Memory B cell (primary cell): ENCODE measurements around the gene CDH26.
"Not testable (repeated sequence)": the region's sequence is repeated elsewhere in the genome, so short reads cannot be mapped to it uniquely, and the experiment has no call there.

Experiments used
- ATAC-seq: fragments of 150-1000 bp; cut with Tn5 transposase; 2 replicates; pipeline ENCODE4 v1.10.0; 2021; ENCODE audit warnings: low read depth, mild to moderate bottlenecking, moderate library complexity
- DNase-seq, 2 donors: peaks; one replicate each; pipeline ENCODE4 v3.0.0; 2022; ENCODE audit warnings: low spot score in 2 of 2
- H3K27ac Mint-ChIP-seq: one replicate; pipeline ENCODE4 v1.8.0; 2022; ENCODE audit warnings: mild to moderate bottlenecking, moderate library complexity, mixed read lengths
- H3K27me3 Mint-ChIP-seq: one replicate; pipeline ENCODE4 v1.8.0; 2022; ENCODE audit warnings: mixed read lengths
- H3K36me3 Mint-ChIP-seq: one replicate; pipeline ENCODE4 v1.8.0; 2022; ENCODE audit warnings: mild to moderate bottlenecking, mixed read lengths
- H3K4me1 Mint-ChIP-seq: one replicate; pipeline ENCODE4 v1.8.0; 2022; ENCODE audit warnings: mixed read lengths
- H3K4me3 Mint-ChIP-seq: one replicate; pipeline ENCODE4 v1.8.0; 2022; ENCODE audit warnings: mild to moderate bottlenecking, moderate library complexity, mixed read lengths
- H3K9me3 Mint-ChIP-seq: one replicate; pipeline ENCODE4 v1.8.0; 2022; ENCODE audit warnings: mixed read lengths

CDH26 gene

GRCh38 chr20:59948828-59949720 is 9.1 kb upstream of the CDH26 start:
- Mint-ChIP-seq H3K27me3 (no peaks in the 10 kb centered on the region), H3K36me3 (peaks cover 7% of the 10 kb centered on the region), H3K27ac (peak overlapping the region; percentile 56), H3K4me1 (peaks cover 4% of the 10 kb centered on the region), H3K4me3 (no peak overlapping the region), H3K9me3 (no peaks in the 10 kb centered on the region)
- DNase-seq (peak in 1 of 2 donors; percentile 33), ATAC-seq (peak; percentile 64)

DNA sequence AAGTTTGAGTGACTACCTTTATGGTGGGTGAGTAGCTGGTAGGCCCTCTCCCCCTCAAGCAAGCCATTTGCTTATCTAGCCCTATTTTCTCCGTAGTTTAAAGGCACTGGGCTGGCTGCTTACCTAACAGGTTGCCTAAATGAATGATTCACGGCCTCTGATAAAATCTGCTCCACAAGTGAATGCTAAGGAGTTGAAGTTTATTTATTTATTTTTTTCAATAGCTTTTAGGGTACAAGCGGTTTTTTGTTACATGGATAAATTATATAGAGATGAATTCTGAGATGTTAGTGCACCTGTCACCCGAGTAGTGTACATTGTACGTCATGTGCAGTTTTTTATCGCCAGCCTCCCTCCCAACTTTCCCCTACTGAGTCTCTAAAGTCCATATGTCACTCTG is 8.3 kb upstream of the CDH26 start:
- DNase-seq (no peak), ATAC-seq (no peak)
- Mint-ChIP-seq H3K4me1 (peaks cover 4% of the 10 kb centered on the region), H3K27me3 (no peaks in the 10 kb centered on the region), H3K36me3 (peaks cover 1% of the 10 kb centered on the region), H3K9me3 (no peaks in the 10 kb centered on the region), H3K4me3 (no peak overlapping the region), H3K27ac (no peak overlapping the region)

GRCh38 chr20:59954718-59955117 is 3.5 kb upstream of the CDH26 start:
- no peak for DNase-seq
- peaks cover 6% of the 10 kb centered on the region for H3K36me3 Mint-ChIP-seq
- no peaks in the 10 kb centered on the region for H3K9me3 Mint-ChIP-seq
- H3K27me3 Mint-ChIP-seq = no peaks in the 10 kb centered on the region
- no peak overlapping the region for H3K27ac Mint-ChIP-seq
- H3K4me1 Mint-ChIP-seq = no peaks in the 10 kb centered on the region
- H3K4me3 Mint-ChIP-seq = no peak overlapping the region
- no peak for ATAC-seq

- Mint-ChIP-seq H3K27ac (no peak overlapping the region), H3K27me3 (no peaks in the 10 kb centered on the region), H3K36me3 (peaks cover 6% of the 10 kb centered on the region), H3K9me3 (no peaks in the 10 kb centered on the region), H3K4me1 (no peaks in the 10 kb centered on the region), H3K4me3 (no peak overlapping the region)
- DNase-seq (no peak), ATAC-seq (no peak)
Measured at GRCh38 chr20:59955131-59955796, 3.0 kb upstream of the CDH26 start.

DNA sequence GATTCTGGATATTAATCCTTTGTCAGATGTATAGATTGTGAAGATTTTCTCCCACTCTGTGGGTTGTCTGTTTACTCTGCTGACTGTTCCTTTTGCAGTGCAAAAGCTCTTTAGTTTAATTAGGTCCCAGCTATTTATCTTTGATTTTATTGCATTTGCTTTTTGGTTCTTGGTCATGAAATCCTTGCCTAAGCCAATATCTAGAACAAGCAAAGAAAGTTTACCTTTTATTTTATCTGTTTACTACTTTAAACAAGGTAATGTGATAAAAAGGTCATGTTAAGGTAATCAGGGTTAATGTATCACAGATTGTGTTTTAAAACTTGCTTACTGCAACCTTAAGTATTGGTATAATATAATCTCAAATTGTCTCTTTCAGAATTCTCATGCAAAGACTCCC is 655 bp upstream of the CDH26 start:
- H3K4me1 Mint-ChIP-seq, H3K9me3 Mint-ChIP-seq, H3K27me3 Mint-ChIP-seq, ATAC-seq, H3K36me3 Mint-ChIP-seq, H3K27ac Mint-ChIP-seq, DNase-seq, H3K4me3 Mint-ChIP-seq: not testable (repeated sequence)

- no peaks in the 10 kb centered on the region for H3K4me1 Mint-ChIP-seq
Measured at GRCh38 chr20:59958626-59959025, 403 bp downstream of the CDH26 start.

GRCh38 chr20:59961423-59961822 is 3.2 kb downstream of the CDH26 start:
- no peak for ATAC-seq
- no peak overlapping the region for H3K27ac Mint-ChIP-seq
- DNase-seq = no peak
- H3K4me1 Mint-ChIP-seq = no peaks in the 10 kb centered on the region
- H3K4me3 Mint-ChIP-seq = no peak overlapping the region
- H3K36me3 Mint-ChIP-seq = peaks cover 6% of the 10 kb centered on the region
- H3K9me3 Mint-ChIP-seq = no peaks in the 10 kb centered on the region
- no peaks in the 10 kb centered on the region for H3K27me3 Mint-ChIP-seq

More at GRCh38 chr20:59958626-59959025, 403 bp downstream of the CDH26 start:
- DNase-seq (no peak), ATAC-seq (no peak)
- no peaks in the 10 kb centered on the region for H3K27me3 Mint-ChIP-seq
- H3K36me3 Mint-ChIP-seq = peaks cover 6% of the 10 kb centered on the region
- no peak overlapping the region for H3K27ac Mint-ChIP-seq
- H3K9me3 Mint-ChIP-seq = no peaks in the 10 kb centered on the region
- no peak overlapping the region for H3K4me3 Mint-ChIP-seq

DNA sequence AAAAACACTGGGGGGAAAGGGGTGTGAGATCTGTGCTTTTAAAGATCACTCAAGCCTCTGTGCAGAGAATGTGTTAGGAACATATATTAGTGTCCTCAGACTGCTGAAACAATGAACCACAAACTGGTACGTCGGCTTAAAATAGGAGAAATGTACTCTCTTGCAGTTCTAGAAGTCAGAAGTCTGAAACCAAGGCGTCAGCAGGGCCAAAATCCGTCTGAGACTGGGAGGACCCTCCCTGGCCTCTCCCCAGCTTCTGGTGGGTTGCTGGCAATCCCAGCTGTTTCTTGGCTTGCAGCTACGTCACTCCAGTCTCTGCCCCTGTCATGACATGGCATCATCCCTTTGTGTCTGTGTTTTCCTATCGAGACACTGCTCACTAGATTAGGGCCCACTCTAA is 3.9 kb downstream of the CDH26 start:
- ATAC-seq = no peak
- Mint-ChIP-seq H3K27me3 (no peaks in the 10 kb centered on the region), H3K4me1 (no peaks in the 10 kb centered on the region), H3K36me3 (peaks cover 6% of the 10 kb centered on the region), H3K9me3 (no peaks in the 10 kb centered on the region), H3K27ac (no peak overlapping the region), H3K4me3 (no peak overlapping the region)
- DNase-seq = no peak

GRCh38 chr20:59966428-59966827 is 8.2 kb downstream of the CDH26 start:
- no peak overlapping the region for H3K4me3 Mint-ChIP-seq
- no peaks in the 10 kb centered on the region for H3K9me3 Mint-ChIP-seq
- ATAC-seq = no peak
- no peaks in the 10 kb centered on the region for H3K27me3 Mint-ChIP-seq
- no peak for DNase-seq
- no peaks in the 10 kb centered on the region for H3K36me3 Mint-ChIP-seq
- no peak overlapping the region for H3K27ac Mint-ChIP-seq
- no peaks in the 10 kb centered on the region for H3K4me1 Mint-ChIP-seq

DNA sequence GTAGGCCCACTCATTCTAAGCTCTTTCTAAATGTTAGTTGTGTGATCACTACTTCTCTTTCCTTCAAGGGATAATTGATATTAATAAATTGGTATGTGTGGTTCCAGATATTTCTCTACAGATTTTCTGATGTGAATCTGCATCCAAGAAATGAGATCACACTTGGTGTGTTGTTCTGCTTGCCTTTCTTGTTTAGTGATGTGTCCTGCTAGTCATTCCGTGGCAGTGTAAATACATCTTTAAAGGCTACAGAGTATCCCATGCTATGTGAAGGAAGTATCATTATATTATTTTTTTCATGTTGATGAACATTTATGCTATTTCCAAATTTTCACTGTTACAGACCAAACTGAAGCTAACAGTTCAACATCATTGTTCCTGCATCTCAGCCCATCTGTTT is 13.2 kb downstream of the CDH26 start:
- H3K36me3 Mint-ChIP-seq = peaks cover 8% of the 10 kb centered on the region
- no peak for DNase-seq
- no peak overlapping the region for H3K27ac Mint-ChIP-seq
- no peak for ATAC-seq
- no peak overlapping the region for H3K4me3 Mint-ChIP-seq
- H3K9me3 Mint-ChIP-seq = no peaks in the 10 kb centered on the region
- H3K4me1 Mint-ChIP-seq = no peaks in the 10 kb centered on the region
- no peaks in the 10 kb centered on the region for H3K27me3 Mint-ChIP-seq

- H3K4me1 Mint-ChIP-seq = no peaks in the 10 kb centered on the region
Measured at GRCh38 chr20:59972037-59972801, 14.0 kb downstream of the CDH26 start.

DNA sequence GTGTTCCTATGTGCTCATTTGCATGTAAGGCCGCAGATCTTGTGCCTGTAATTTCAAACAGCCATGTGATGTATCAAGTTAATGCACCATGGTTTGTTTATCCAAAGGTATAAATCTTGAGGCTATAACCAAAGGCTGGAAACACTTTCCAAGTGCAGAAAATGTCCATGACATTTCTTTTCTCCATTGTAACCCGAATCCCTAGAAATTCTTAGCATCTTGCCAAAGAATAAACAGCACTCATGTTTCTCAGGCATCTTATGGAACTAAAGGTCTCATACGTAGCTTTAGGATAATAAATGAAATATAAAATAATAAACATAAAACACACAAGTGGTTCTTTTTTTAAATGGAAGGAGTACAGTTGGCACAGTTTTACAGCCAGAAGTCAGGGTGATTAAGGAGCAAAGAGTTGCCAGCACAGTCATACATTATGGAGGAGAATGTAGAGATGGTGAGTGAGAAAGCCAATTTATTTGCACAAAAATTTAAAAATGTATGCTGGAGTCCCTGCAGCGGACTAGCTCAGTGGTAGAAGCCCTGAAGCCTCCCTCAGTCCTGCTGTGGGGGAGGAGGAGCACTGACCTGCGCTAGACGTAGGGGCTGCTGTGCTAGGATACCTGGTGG is 18.0 kb downstream of the CDH26 start:
- ATAC-seq (no peak), DNase-seq (no peak)
- Mint-ChIP-seq H3K4me3 (no peak overlapping the region), H3K4me1 (no peaks in the 10 kb centered on the region), H3K27me3 (no peaks in the 10 kb centered on the region), H3K9me3 (no peaks in the 10 kb centered on the region), H3K27ac (no peak overlapping the region), H3K36me3 (peaks cover 10% of the 10 kb centered on the region)

More at GRCh38 chr20:59972037-59972801, 14.0 kb downstream of the CDH26 start:
- Mint-ChIP-seq H3K9me3 (no peaks in the 10 kb centered on the region), H3K4me3 (no peak overlapping the region), H3K36me3 (peaks cover 8% of the 10 kb centered on the region), H3K27me3 (no peaks in the 10 kb centered on the region), H3K27ac (no peak overlapping the region)
- DNase-seq = no peak
- ATAC-seq = no peak

GRCh38 chr20:59977086-59977485 is 18.9 kb downstream of the CDH26 start:
- Mint-ChIP-seq H3K27me3 (no peaks in the 10 kb centered on the region), H3K4me1 (no peaks in the 10 kb centered on the region)

DNA sequence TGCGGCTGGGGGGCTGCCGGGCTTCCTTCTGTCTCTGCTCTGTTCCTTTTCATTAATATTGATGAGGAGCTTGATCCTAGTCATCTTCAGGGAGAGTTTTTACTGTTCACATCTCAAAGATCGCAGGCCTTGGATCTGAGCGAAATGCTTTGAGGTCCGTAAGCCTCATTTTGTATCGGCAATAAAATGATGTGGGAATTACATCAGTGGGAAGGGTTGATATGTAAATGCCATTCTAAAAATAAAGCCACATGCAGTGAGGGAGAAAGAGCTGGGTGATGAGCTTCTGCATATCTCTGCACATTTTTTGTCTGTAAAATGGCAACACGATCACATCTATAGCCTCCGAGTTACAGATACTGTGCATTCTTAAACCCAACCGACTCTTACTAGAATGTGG is 24.9 kb downstream of the CDH26 start:
- Mint-ChIP-seq H3K4me1 (peaks cover 2% of the 10 kb centered on the region), H3K27me3 (no peaks in the 10 kb centered on the region), H3K9me3 (peaks cover 1% of the 10 kb centered on the region), H3K4me3 (no peak overlapping the region), H3K36me3 (peaks cover 5% of the 10 kb centered on the region), H3K27ac (no peak overlapping the region)
- DNase-seq (no peak), ATAC-seq (no peak)

More at GRCh38 chr20:59977086-59977485, 18.9 kb downstream of the CDH26 start:
- Mint-ChIP-seq H3K36me3 (peaks cover 10% of the 10 kb centered on the region), H3K9me3 (peaks cover 1% of the 10 kb centered on the region), H3K4me3 (no peak overlapping the region), H3K27ac (no peak overlapping the region)
- ATAC-seq (no peak), DNase-seq (no peak)
